GM12878 (cell line): ENCODE measurements around the gene MAP3K7. TPM values are rescaled to one million over a fixed set of nuclear protein-coding genes. Genes with fewer than 3 reads are reported as not detected.

Experiments used
- ATAC-seq: fragments of 200-7000 bp; cut with Tn5 transposase; 3 replicates; pipeline ENCODE4 v1.9.1; 2020; ENCODE audit warnings: mild to moderate bottlenecking, moderate library complexity
- BruUV-seq: library from RNA; stranded (reverse); fragments of 400-500 nt; replicated peaks from 2 replicates; lab custom pipeline; 2021; lab: Mats Ljungman, UMichigan
- CTCF ChIA-PET: fragments of 300-600 bp; sonication (Branson Sonifier 250); formaldehyde crosslinking; extraction: SDS; loops from one replicate; lab custom pipeline; 2021; ENCODE audit warnings: inconsistent platforms; lab: Yijun Ruan, JAX
- POLR2A ChIA-PET: fragments of 350-600 bp; formaldehyde crosslinking; extraction: SDS; loops from one replicate; lab custom pipeline; 2021; ENCODE audit warnings: inconsistent platforms; lab: Charles Lee
- RAD21 ChIA-PET: fragments of 300-600 bp; sonication (Branson Sonifier 250); formaldehyde crosslinking; loops from one replicate; lab custom pipeline; 2023; ENCODE audit warnings: antibody characterized with exemption; ENCODE audit not compliant: unreplicated experiment; lab: Charles Lee
- SMC1A ChIA-PET: fragments of 300-600 bp; sonication (Branson Sonifier 250); formaldehyde crosslinking; loops from one replicate; lab custom pipeline; 2023; ENCODE audit not compliant: unreplicated experiment, uncharacterized antibody; lab: Charles Lee
- DNase-seq: peaks from one replicate; pipeline ENCODE4 v3.0.0-alpha.2; 2011; ENCODE audit warnings: low read depth, low spot score
- FAIRE-seq: peaks from 3 replicates; lab custom pipeline; 2011; peaks lifted over from hg19 to GRCh38; lab: Jason Lieb, UNC
- H2AFZ ChIP-seq: 2 replicates; pipeline ENCODE4 v1.6.0; 2011; ENCODE audit warnings: low read depth, low read length, control low read depth; ENCODE audit not compliant: control insufficient read depth
- H3K27ac ChIP-seq: 2 replicates; pipeline ENCODE4 v1.5.1; 2011; ENCODE audit warnings: control low read depth; ENCODE audit not compliant: control insufficient read depth, insufficient read depth
- H3K27me3 ChIP-seq, 2 experiments: replicated peaks in 1 of 2; 2 replicates each; pipeline versions ENCODE4 v1.6.0 to v1.6.1; 2011; ENCODE audit warnings: low read length in 1 of 2; ENCODE audit not compliant: control insufficient read depth in 2 of 2, insufficient read depth in 2 of 2
- H3K36me3 ChIP-seq, 2 experiments: 2 replicates each; pipeline ENCODE4 v1.5.1; 2011; ENCODE audit warnings: low read length in 1 of 2; ENCODE audit not compliant: control insufficient read depth in 2 of 2, insufficient read depth in 2 of 2
- H3K4me1 ChIP-seq: 2 replicates; pipeline ENCODE4 v1.6.1; 2011; ENCODE audit warnings: mild to moderate bottlenecking, low read length, moderate library complexity, mixed read lengths; ENCODE audit not compliant: control insufficient read depth, insufficient read depth
- H3K4me2 ChIP-seq: 2 replicates; pipeline ENCODE4 v1.6.0; 2011; ENCODE audit warnings: control low read depth; ENCODE audit not compliant: control insufficient read depth, insufficient read depth
- H3K4me3 ChIP-seq: fragments of 200-600 bp; sonication (generic); 2 replicates; pipeline ENCODE4 v1.5.1; 2016
- H3K79me2 ChIP-seq: 2 replicates; pipeline ENCODE4 v1.6.0; 2011; ENCODE audit warnings: low read length; ENCODE audit not compliant: control insufficient read depth, insufficient read depth
- H3K9ac ChIP-seq: 2 replicates; pipeline ENCODE4 v1.8.0; 2011; ENCODE audit warnings: low read length, control low read depth, mixed read lengths; ENCODE audit not compliant: control insufficient read depth, insufficient read depth
- H3K9me3 ChIP-seq: replicated peaks from 3 replicates; pipeline ENCODE4 v1.5.1; 2011; ENCODE audit warnings: mild to moderate bottlenecking, low read length; ENCODE audit not compliant: control insufficient read depth, insufficient read depth
- H4K20me1 ChIP-seq: 2 replicates; pipeline ENCODE4 v1.6.0; 2011; ENCODE audit not compliant: control insufficient read depth, insufficient read depth
- ATF7 ChIP-seq: fragments of 450-650 bp; IDR thresholded peaks from 2 replicates; pipeline ENCODE4 v1.6.1; 2016; ENCODE audit warnings: low read depth, mild to moderate bottlenecking
- CHD4 ChIP-seq: fragments of 200-600 bp; sonication (generic); IDR thresholded peaks from 2 replicates; pipeline ENCODE4 v1.6.1; 2016; ENCODE audit warnings: mild to moderate bottlenecking
- EED ChIP-seq: sonication (generic); IDR thresholded peaks from 2 replicates; pipeline ENCODE4 v1.6.1; 2016; ENCODE audit warnings: antibody characterized with exemption, low read depth
- FOS ChIP-seq: IDR thresholded peaks from 3 replicates; pipeline ENCODE4 v1.6.1; 2011; ENCODE audit warnings: borderline replicate concordance; ENCODE audit not compliant: insufficient read length; ENCODE audit errors: extremely low read depth
- FOXK2 ChIP-seq: fragments of 450-650 bp; IDR thresholded peaks from 2 replicates; pipeline ENCODE4 v1.6.1; 2017; ENCODE audit warnings: mild to moderate bottlenecking, moderate library complexity
- HDAC6 ChIP-seq: fragments of 200-600 bp; sonication (generic); IDR thresholded peaks from one replicate; pipeline ENCODE4 v1.8.0; 2017; ENCODE audit warnings: antibody characterized with exemption; ENCODE audit not compliant: unreplicated experiment
- POLR2AphosphoS2 ChIP-seq: IDR thresholded peaks from 2 replicates; pipeline ENCODE4 v1.6.1; 2011; ENCODE audit warnings: low read depth, mild to moderate bottlenecking, low read length, improper control_type of control experiment, moderate library complexity
- RAD51 ChIP-seq: fragments of 450-650 bp; IDR thresholded peaks from 2 replicates; pipeline ENCODE4 v1.6.1; 2016; ENCODE audit warnings: moderate library complexity, mild to moderate bottlenecking, inconsistent platforms
- RBBP5 ChIP-seq: fragments of 200-600 bp; sonication (generic); conservative IDR thresholded peaks from 2 replicates; pipeline ENCODE4 v1.6.1; 2016
- SP1 ChIP-seq: IDR thresholded peaks from one replicate; pipeline ENCODE4 v1.6.1; 2011; ENCODE audit warnings: low read depth, low read length
- SUZ12 ChIP-seq: fragments of 200-600 bp; sonication (generic); IDR thresholded peaks from one replicate; pipeline ENCODE4 v1.6.1; 2018; ENCODE audit warnings: antibody characterized with exemption, mild to moderate bottlenecking; ENCODE audit not compliant: unreplicated experiment
- WGBS: methylation state at CpG from one replicate; pipeline ENCODE4 v1.1.6; 2016; ENCODE audit warnings: low lambda C conversion rate; ENCODE audit not compliant: insufficient replicate concordance, insufficient coverage; ENCODE audit errors: missing lambda C conversion rate; 5-methylcytosine and 5-hydroxymethylcytosine counted together
- in situ Hi-C: fragments of 300-500 bp; cut with MboI; formaldehyde crosslinking; loops from 9 replicates; pipeline ENCODE4 v1.14.3; 2018; ENCODE audit warnings: mixed read lengths
- intact Hi-C: fragments of 100-400 bp; cut with micrococcal nuclease; formaldehyde crosslinking; loops from one replicate; pipeline ENCODE4 v1.14.2; 2022; ENCODE audit not compliant: unreplicated experiment
- polyA plus RNA-seq, 11 experiments: library from polyadenylated mRNA; depleted of rRNA in 4 of 11; unstranded in 6 of 11; stranded (reverse) in 5 of 11; fragments of >200 nt; fragmentation: Nextera tagmentation in 4 of 11; fragmentation: Illumina TruSeq in 1 of 11; extraction: Ambion mirVana in 4 of 11; extraction: Trizol in 1 of 11; gene quantifications; 1 replicate in 1 of 11; 2 replicates in 10 of 11; pipeline versions ENCODE4 v1.2.1 to v1.2.3, GENCODE V29; 2011 to 2016; ENCODE audit warnings: inconsistent platforms in 2 of 11, missing spikeins in 2 of 11, low read depth in 1 of 11
- total RNA-seq, 4 experiments: library from RNA; depleted of rRNA in 3 of 4; stranded (reverse); fragments of >200 nt in 3 of 4; fragmentation: Illumina TruSeq in 1 of 4; extraction: Trizol in 1 of 4; gene quantifications; 2 replicates each; pipeline versions ENCODE4 v1.2.1 to v1.2.3, GENCODE V29; 2013 to 2021
- TF ChIP-seq, protein P1 (sequence below): IDR thresholded peaks from 2 replicates; pipeline ENCODE4 v1.6.1; 2011; ENCODE audit warnings: borderline replicate concordance, low read depth, mild to moderate bottlenecking, moderate library complexity, mixed read lengths, low read length; ENCODE audit not compliant: insufficient read depth; ENCODE audit errors: extremely low read length
- TF ChIP-seq, protein P2 (sequence below): fragments of 450-650 bp; IDR thresholded peaks from 2 replicates; pipeline ENCODE4 v1.6.1; 2016; ENCODE audit warnings: mild to moderate bottlenecking

The MAP3K7 gene
- total and polyA plus RNA-seq, 10 of the 15 experiments (the other 5 are each of a cell fraction or from before 2014, with no cell fraction given) = 7.0 to 42.6 (median 22.0) TPM

DNA sequence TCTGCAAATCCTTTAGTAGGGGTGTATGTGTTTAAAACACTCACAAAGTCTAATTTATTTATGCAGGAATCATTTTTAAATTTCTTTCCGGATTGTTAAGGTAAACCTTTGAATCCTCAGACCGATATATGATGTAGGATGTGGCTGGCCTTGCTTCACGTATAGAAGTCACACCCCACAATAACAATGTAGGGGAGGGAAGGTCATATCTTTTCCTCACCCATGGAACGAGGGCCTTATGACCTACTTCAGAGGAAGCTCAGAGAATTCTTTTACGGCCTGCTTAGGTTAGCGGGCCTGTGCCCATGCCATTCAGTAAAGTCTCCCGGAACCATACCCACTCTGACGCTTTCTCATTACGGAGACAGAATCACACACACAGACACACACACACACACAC lies 102.9 kb downstream of the MAP3K7 start:
- no peaks in the 10 kb centered on the region for H3K4me1 ChIP-seq
- SMC1A ChIA-PET = interaction anchor here (0.9 to 1.2 kb wide), 2 partner anchors 9 to 543 kb away, joined by 3 read pairs; no protein-coding TSS in a partner anchor
- 79% methylated on average over 9 of the region's 9 CpGs for WGBS
- no peak overlapping the region for H2AFZ ChIP-seq
- no peak overlapping the region for H3K4me2 ChIP-seq
- H3K27me3 ChIP-seq = peaks cover 0 to 2% of the 10 kb centered on the region in 2 experiments; a peak in 2 of 4 replicates
- DNase-seq = no peak
- no peak for FAIRE-seq
- H3K79me2 ChIP-seq = no peaks in the 10 kb centered on the region
- CTCF ChIA-PET = interaction anchor here (1.6 kb wide), 1 partner anchor 543 kb away, joined by 7 read pairs; no protein-coding TSS in a partner anchor
- POLR2A ChIA-PET = no interaction called here
- H3K9ac ChIP-seq = no peak overlapping the region
- no peaks in the 10 kb centered on the region for H3K36me3 ChIP-seq
- no peaks in the 10 kb centered on the region for H4K20me1 ChIP-seq
- in situ Hi-C loops (no loop called here), intact Hi-C loops (no loop called here)
- ATAC-seq = no peak
- TF ChIP-seq POLR2AphosphoS2 (no peak), RAD51 (no peak), RBBP5 (no peak), SUZ12 (no peak), HDAC6 (no peak), EED (no peak), CHD4 (no peak), SP1 (no peak), FOS (no peak), FOXK2 (no peak), ATF7 (no peak)
- TF ChIP-seq, protein P1, sequence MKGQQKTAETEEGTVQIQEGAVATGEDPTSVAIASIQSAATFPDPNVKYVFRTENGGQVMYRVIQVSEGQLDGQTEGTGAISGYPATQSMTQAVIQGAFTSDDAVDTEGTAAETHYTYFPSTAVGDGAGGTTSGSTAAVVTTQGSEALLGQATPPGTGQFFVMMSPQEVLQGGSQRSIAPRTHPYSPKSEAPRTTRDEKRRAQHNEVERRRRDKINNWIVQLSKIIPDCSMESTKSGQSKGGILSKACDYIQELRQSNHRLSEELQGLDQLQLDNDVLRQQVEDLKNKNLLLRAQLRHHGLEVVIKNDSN = no peak
- TF ChIP-seq, protein P2, sequence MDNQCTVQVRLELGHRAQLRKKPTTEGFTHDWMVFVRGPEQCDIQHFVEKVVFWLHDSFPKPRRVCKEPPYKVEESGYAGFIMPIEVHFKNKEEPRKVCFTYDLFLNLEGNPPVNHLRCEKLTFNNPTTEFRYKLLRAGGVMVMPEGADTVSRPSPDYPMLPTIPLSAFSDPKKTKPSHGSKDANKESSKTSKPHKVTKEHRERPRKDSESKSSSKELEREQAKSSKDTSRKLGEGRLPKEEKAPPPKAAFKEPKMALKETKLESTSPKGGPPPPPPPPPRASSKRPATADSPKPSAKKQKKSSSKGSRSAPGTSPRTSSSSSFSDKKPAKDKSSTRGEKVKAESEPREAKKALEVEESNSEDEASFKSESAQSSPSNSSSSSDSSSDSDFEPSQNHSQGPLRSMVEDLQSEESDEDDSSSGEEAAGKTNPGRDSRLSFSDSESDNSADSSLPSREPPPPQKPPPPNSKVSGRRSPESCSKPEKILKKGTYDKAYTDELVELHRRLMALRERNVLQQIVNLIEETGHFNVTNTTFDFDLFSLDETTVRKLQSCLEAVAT = no peak
- H3K27ac ChIP-seq = no peak overlapping the region
- peaks cover 2% of the 10 kb centered on the region; the same call in 2 of the 3 replicates for H3K9me3 ChIP-seq
- RAD21 ChIA-PET = interaction anchor here (1.9 kb wide), 1 partner anchor 543 kb away, joined by 8 read pairs; no protein-coding TSS in a partner anchor
- H3K4me3 ChIP-seq = no peak overlapping the region
- no TSS peak for BruUV-seq
